Keratinocyte (primary cell): ENCODE results near the gene ALOX5. TPM values are rescaled to one million over a fixed set of nuclear protein-coding genes. Genes with fewer than 3 reads are reported as not detected.

Experiments used
- DNase-seq: peaks from one replicate; pipeline ENCODE4 v3.0.0-alpha.2; 2011; ENCODE audit warnings: low read depth, missing footprints, low spot score
- FAIRE-seq: peaks from 2 replicates; lab custom pipeline; 2011; peaks lifted over from hg19 to GRCh38; lab: Jason Lieb, UNC
- H2AFZ ChIP-seq: 2 replicates; pipeline ENCODE4 v1.6.0; 2012; ENCODE audit warnings: low read length, control low read depth, inconsistent platforms; ENCODE audit not compliant: control insufficient read depth
- H3K27ac ChIP-seq: 2 replicates; pipeline ENCODE4 v1.5.1; 2011; ENCODE audit warnings: low read length; ENCODE audit not compliant: control insufficient read depth, insufficient read depth
- H3K27me3 ChIP-seq: 3 replicates; pipeline ENCODE4 v1.6.0; 2011; ENCODE audit warnings: low read length; ENCODE audit not compliant: control insufficient read depth, insufficient read depth; ENCODE audit errors: extremely low read depth
- H3K36me3 ChIP-seq, 2 experiments: 2 replicates in 1 of 2; 3 replicates in 1 of 2; pipeline ENCODE4 v1.5.1; 2011; ENCODE audit warnings: low read length in 2 of 2, mild to moderate bottlenecking in 1 of 2; ENCODE audit not compliant: control insufficient read depth in 2 of 2, insufficient read depth in 2 of 2; ENCODE audit errors: extremely low read depth in 1 of 2
- H3K4me1 ChIP-seq: 3 replicates; pipeline ENCODE4 v1.5.1; 2011; ENCODE audit warnings: low read length; ENCODE audit not compliant: control insufficient read depth, insufficient read depth; ENCODE audit errors: extremely low read depth
- H3K4me2 ChIP-seq: 3 replicates; pipeline ENCODE4 v1.6.0; 2011; ENCODE audit warnings: low read depth, low read length; ENCODE audit not compliant: control insufficient read depth, insufficient read depth; ENCODE audit errors: extremely low read depth
- H3K4me3 ChIP-seq, 3 experiments: fragments of 200-600 bp in 1 of 3; sonication (generic) in 1 of 3; 2 replicates in 2 of 3; 3 replicates in 1 of 3; pipeline ENCODE4 v1.5.1; 2011 to 2016; ENCODE audit warnings: low read length in 3 of 3, mild to moderate bottlenecking in 3 of 3, control low read depth in 2 of 3, inconsistent platforms in 1 of 3, low read depth in 1 of 3, mixed read lengths in 1 of 3, mixed run types in 1 of 3, moderate library complexity in 1 of 3; ENCODE audit not compliant: control insufficient read depth in 2 of 3, insufficient read depth in 2 of 3; ENCODE audit errors: extremely low read depth in 1 of 3
- H3K79me2 ChIP-seq: 2 replicates; pipeline ENCODE4 v1.6.0; 2012; ENCODE audit warnings: low read length; ENCODE audit not compliant: control insufficient read depth, insufficient read depth
- H3K9ac ChIP-seq: 3 replicates; pipeline ENCODE4 v1.6.0; 2011; ENCODE audit warnings: low read length; ENCODE audit not compliant: control insufficient read depth, insufficient read depth; ENCODE audit errors: extremely low read depth
- H3K9me1 ChIP-seq: 3 replicates; pipeline ENCODE4 v1.6.0; 2011; ENCODE audit warnings: low read length; ENCODE audit not compliant: control insufficient read depth, insufficient read depth; ENCODE audit errors: extremely low read depth
- H3K9me3 ChIP-seq: 2 replicates; pipeline ENCODE4 v1.5.1; 2012; ENCODE audit warnings: low read depth, low read length; ENCODE audit not compliant: control insufficient read depth
- H4K20me1 ChIP-seq: 3 replicates; pipeline ENCODE4 v1.6.0; 2011; ENCODE audit warnings: low read length; ENCODE audit not compliant: control insufficient read depth, insufficient read depth; ENCODE audit errors: extremely low read depth
- EZH2 ChIP-seq: IDR thresholded peaks from one replicate; pipeline ENCODE4 v1.6.1; 2012; ENCODE audit warnings: inconsistent platforms, mild to moderate bottlenecking, low read length, moderate library complexity
- dilution Hi-C: fragments of 300-500 bp; cut with MboI; formaldehyde crosslinking; loops from one replicate; pipeline ENCODE4 v1.7.0; 2020; ENCODE audit warnings: low sequenced_read_pairs; ENCODE audit not compliant: extremely low pct_ligation_motif_present
- polyA plus RNA-seq, 5 experiments: library from polyadenylated mRNA; depleted of rRNA in 3 of 5; stranded (reverse) in 3 of 5; stranded (forward) in 1 of 5; unstranded in 1 of 5; fragments of >200 nt; gene quantifications; 1 replicate in 1 of 5; 2 replicates in 3 of 5; 3 replicates in 1 of 5; pipeline versions ENCODE4 v1.2.1 to v1.2.3, GENCODE V29; 2011 to 2012; ENCODE audit warnings: missing spikeins in 2 of 5, low read depth in 1 of 5, low replicate concordance in 1 of 5
- TF ChIP-seq, protein P1 (sequence below), 3 experiments: IDR thresholded peaks in 1 of 3; conservative IDR thresholded peaks in 1 of 3; optimal IDR thresholded peaks in 1 of 3; 2 replicates in 2 of 3; 3 replicates in 1 of 3; pipeline versions ENCODE3 to v1.5.1; 2011; ENCODE audit warnings: low read length in 3 of 3, mild to moderate bottlenecking in 3 of 3, moderate library complexity in 2 of 3, control low read depth in 1 of 3, inconsistent platforms in 1 of 3; ENCODE audit not compliant: insufficient read depth in 2 of 3; ENCODE audit errors: extremely low read depth in 1 of 3

The ALOX5 gene
- polyA plus RNA-seq, 1 donor (not counting 4 experiments of a cell fraction or from before 2014, with no cell fraction given): not detected

DNA sequence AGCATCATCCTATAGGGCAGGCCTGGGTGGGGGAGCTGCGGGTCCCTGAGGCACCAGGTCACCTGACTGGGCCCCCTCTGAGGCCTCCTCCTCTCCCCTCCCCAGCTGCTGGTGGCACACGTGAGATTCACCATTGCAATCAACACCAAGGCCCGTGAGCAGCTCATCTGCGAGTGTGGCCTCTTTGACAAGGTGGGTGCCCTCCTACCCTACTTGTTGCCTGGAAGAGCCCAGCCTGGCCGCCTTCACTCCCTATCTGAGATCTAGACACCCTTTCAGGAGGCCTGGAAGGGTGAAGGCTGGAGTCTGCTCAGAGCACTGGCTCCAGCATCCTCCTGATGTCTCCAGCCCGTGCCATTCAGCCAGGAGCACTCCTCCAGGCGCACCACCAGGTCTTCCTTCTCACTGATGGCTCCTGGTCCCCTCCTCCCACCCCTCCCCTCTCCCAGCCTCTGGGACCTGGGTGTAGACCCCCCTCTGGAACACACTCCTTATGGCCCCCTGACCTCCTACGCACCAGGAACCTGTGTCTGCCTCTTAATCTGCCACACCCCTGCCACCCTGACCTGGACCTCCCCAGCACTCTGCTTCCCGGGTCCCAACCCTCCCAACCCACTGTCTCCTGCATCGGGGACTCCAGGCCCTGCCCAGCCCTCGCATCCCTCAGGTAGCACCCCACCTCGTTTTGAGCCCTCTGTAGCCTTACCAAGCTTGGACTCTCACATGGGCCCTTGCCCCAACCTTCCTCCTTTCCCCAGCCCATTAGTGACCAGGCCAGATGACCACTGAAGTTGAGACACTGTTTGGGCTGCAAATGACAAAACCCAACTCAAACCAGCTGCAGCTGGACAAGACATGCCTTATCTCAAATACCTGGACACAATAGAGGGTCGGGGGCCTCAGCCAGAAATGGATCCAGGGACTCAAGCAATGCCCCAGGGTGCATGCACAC, 67.5 kb downstream of the ALOX5 start:
- H3K9me3 ChIP-seq: no peaks in the 10 kb centered on the region
- no peak overlapping the region for H2AFZ ChIP-seq
- no peak overlapping the region for H3K27ac ChIP-seq
- no peak overlapping the region for H3K4me3 ChIP-seq
- H4K20me1 ChIP-seq: no peaks in the 10 kb centered on the region
- no peaks in the 10 kb centered on the region for H3K27me3 ChIP-seq
- no peaks in the 10 kb centered on the region for H3K4me1 ChIP-seq
- no peak overlapping the region for H3K4me2 ChIP-seq
- no peaks in the 10 kb centered on the region for H3K79me2 ChIP-seq
- no peak overlapping the region for H3K9ac ChIP-seq
- no peak for FAIRE-seq
- TF ChIP-seq, protein P1, sequence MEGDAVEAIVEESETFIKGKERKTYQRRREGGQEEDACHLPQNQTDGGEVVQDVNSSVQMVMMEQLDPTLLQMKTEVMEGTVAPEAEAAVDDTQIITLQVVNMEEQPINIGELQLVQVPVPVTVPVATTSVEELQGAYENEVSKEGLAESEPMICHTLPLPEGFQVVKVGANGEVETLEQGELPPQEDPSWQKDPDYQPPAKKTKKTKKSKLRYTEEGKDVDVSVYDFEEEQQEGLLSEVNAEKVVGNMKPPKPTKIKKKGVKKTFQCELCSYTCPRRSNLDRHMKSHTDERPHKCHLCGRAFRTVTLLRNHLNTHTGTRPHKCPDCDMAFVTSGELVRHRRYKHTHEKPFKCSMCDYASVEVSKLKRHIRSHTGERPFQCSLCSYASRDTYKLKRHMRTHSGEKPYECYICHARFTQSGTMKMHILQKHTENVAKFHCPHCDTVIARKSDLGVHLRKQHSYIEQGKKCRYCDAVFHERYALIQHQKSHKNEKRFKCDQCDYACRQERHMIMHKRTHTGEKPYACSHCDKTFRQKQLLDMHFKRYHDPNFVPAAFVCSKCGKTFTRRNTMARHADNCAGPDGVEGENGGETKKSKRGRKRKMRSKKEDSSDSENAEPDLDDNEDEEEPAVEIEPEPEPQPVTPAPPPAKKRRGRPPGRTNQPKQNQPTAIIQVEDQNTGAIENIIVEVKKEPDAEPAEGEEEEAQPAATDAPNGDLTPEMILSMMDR (optimal IDR thresholded peaks at IDR 0.05 in 1 of 3, IDR thresholded peaks at IDR 0.05 in 1 of 3, conservative IDR thresholded peaks at IDR 0.05 in 1 of 3; ENCODE audit: extremely low read depth in 1 of 3, insufficient read depth in 2 of 3, low read length in 3 of 3): no peak
- TF ChIP-seq EZH2: no peak
- H3K36me3 ChIP-seq: no peaks in the 10 kb centered on the region
- no peaks in the 10 kb centered on the region for H3K9me1 ChIP-seq
- dilution Hi-C loops: no loop called here
- no peak for DNase-seq

DNA sequence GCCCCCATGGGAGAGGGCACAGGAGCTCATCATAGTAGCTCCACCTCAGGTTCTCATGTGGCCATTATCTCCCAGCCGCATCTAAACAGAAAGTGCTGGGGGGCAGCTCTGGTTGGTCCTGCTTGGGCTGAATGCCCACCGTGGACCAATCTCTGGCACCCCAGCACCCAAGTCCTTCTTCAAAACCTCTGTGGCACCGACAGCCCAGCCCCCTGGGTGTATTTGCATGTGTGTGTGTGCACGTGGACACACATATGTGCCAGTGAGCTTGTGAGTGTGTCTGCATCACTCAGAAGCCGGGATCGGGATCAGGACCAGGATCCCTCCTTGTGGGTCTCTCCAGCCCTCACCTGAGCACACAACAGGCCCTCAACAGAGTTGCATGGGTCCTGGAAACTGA, 68.2 kb downstream of the ALOX5 start:
- Histone ChIP-seq H3K27ac (no peak overlapping the region), H2AFZ (no peak overlapping the region), H3K4me3 (no peak overlapping the region), H3K4me2 (no peak overlapping the region), H3K79me2 (no peaks in the 10 kb centered on the region), H3K36me3 (no peaks in the 10 kb centered on the region), H4K20me1 (no peaks in the 10 kb centered on the region), H3K9ac (no peak overlapping the region), H3K9me3 (no peaks in the 10 kb centered on the region), H3K9me1 (no peaks in the 10 kb centered on the region), H3K27me3 (no peaks in the 10 kb centered on the region), H3K4me1 (no peaks in the 10 kb centered on the region)
- DNase-seq (no peak), FAIRE-seq (no peak)
- dilution Hi-C loops: no loop called here
- no peak for TF ChIP-seq EZH2
- TF ChIP-seq, protein P1 (optimal IDR thresholded peaks at IDR 0.05 in 1 of 3, IDR thresholded peaks at IDR 0.05 in 1 of 3, conservative IDR thresholded peaks at IDR 0.05 in 1 of 3; ENCODE audit: extremely low read depth in 1 of 3, insufficient read depth in 2 of 3, low read length in 3 of 3): no peak
